ENCODE results near the gene FNDC8.

DNA sequence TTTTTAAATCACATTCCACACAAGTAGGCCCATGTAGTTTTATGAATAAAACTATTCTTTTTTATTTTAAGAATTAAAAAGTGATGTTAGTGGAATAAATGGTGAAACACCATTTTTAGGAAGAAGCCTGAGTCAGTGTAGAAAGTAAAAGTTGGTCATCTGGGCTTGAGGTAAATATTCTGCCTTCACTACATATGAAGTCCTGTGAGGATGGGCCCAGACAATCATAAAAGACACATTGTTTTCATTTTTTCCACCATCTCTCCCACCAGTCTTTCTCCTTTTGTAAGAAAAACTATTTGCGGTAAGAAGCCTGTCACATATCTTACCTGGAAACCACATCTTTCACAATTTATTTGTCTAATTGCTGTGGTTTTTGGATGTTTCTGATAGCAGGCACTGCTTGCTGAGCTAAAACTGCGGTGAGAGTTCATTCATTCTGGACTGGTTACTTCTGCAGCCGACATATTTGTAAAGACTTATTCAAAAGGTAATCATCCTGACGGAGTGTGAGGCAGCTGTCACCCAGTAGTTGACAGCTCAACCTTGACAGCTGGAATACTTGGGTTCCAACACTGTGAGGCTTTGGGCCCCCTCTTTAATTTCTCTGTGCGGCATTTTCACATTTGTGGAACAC lies 47.3 kb upstream of the FNDC8 start:
- TF ChIP-seq, protein P1, sequence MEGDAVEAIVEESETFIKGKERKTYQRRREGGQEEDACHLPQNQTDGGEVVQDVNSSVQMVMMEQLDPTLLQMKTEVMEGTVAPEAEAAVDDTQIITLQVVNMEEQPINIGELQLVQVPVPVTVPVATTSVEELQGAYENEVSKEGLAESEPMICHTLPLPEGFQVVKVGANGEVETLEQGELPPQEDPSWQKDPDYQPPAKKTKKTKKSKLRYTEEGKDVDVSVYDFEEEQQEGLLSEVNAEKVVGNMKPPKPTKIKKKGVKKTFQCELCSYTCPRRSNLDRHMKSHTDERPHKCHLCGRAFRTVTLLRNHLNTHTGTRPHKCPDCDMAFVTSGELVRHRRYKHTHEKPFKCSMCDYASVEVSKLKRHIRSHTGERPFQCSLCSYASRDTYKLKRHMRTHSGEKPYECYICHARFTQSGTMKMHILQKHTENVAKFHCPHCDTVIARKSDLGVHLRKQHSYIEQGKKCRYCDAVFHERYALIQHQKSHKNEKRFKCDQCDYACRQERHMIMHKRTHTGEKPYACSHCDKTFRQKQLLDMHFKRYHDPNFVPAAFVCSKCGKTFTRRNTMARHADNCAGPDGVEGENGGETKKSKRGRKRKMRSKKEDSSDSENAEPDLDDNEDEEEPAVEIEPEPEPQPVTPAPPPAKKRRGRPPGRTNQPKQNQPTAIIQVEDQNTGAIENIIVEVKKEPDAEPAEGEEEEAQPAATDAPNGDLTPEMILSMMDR (IDR thresholded peaks at IDR 0.05), result no peak
- TF ChIP-seq SOX15 (CRISPR knock-in tag; IDR thresholded peaks at IDR 0.05) (no peak), ATF1 (CRISPR knock-in tag; IDR thresholded peaks at IDR 0.05) (no peak), ZBTB21 (CRISPR knock-in tag; IDR thresholded peaks at IDR 0.05; ENCODE audit: borderline replicate concordance) (no peak), FOXJ3 (CRISPR knock-in tag; IDR thresholded peaks at IDR 0.05; ENCODE audit: borderline replicate concordance) (no peak), JAZF1 (CRISPR knock-in tag; IDR thresholded peaks at IDR 0.05) (no peak), SP1 (CRISPR knock-in tag; conservative IDR thresholded peaks at IDR 0.05) (no peak), ZNF396 (CRISPR knock-in tag; IDR thresholded peaks at IDR 0.05; ENCODE audit: borderline replicate concordance) (no peak), TCF7 (CRISPR knock-in tag; IDR thresholded peaks at IDR 0.05; ENCODE audit: low read depth) (no peak)
- TF ChIP-seq, protein P2, sequence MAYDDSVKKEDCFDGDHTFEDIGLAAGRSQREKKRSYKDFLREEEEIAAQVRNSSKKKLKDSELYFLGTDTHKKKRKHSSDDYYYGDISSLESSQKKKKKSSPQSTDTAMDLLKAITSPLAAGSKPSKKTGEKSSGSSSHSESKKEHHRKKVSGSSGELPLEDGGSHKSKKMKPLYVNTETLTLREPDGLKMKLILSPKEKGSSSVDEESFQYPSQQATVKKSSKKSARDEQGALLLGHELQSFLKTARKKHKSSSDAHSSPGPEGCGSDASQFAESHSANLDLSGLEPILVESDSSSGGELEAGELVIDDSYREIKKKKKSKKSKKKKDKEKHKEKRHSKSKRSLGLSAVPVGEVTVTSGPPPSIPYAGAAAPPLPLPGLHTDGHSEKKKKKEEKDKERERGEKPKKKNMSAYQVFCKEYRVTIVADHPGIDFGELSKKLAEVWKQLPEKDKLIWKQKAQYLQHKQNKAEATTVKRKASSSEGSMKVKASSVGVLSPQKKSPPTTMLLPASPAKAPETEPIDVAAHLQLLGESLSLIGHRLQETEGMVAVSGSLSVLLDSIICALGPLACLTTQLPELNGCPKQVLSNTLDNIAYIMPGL (CRISPR knock-in tag; IDR thresholded peaks at IDR 0.05), result no peak
- TF ChIP-seq, protein P3, sequence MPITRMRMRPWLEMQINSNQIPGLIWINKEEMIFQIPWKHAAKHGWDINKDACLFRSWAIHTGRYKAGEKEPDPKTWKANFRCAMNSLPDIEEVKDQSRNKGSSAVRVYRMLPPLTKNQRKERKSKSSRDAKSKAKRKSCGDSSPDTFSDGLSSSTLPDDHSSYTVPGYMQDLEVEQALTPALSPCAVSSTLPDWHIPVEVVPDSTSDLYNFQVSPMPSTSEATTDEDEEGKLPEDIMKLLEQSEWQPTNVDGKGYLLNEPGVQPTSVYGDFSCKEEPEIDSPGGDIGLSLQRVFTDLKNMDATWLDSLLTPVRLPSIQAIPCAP (CRISPR knock-in tag; IDR thresholded peaks at IDR 0.05), result no peak
- TF ChIP-seq, protein P4, sequence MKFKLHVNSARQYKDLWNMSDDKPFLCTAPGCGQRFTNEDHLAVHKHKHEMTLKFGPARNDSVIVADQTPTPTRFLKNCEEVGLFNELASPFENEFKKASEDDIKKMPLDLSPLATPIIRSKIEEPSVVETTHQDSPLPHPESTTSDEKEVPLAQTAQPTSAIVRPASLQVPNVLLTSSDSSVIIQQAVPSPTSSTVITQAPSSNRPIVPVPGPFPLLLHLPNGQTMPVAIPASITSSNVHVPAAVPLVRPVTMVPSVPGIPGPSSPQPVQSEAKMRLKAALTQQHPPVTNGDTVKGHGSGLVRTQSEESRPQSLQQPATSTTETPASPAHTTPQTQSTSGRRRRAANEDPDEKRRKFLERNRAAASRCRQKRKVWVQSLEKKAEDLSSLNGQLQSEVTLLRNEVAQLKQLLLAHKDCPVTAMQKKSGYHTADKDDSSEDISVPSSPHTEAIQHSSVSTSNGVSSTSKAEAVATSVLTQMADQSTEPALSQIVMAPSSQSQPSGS (CRISPR knock-in tag; IDR thresholded peaks at IDR 0.05; ENCODE audit: borderline replicate concordance, low read depth), result no peak
- TF ChIP-seq, protein P5, sequence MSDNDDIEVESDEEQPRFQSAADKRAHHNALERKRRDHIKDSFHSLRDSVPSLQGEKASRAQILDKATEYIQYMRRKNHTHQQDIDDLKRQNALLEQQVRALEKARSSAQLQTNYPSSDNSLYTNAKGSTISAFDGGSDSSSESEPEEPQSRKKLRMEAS (CRISPR knock-in tag; IDR thresholded peaks at IDR 0.05), result no peak
